ENCODE data around the gene SAP30L.
A peak's percentile ranks its signal among the peaks of the same experiment; 100 is the strongest.

Gene SAP30L

GRCh38 chr5:154478752-154479159 is 33.0 kb downstream of the SAP30L start:
- no peak overlapping the region for H3K9ac ChIP-seq (ENCODE audit: low read length in 5 of 5)
- peak overlapping the region in 1 of 5 donors; percentile 57 for H3K4me3 ChIP-seq (ENCODE audit: low read depth in 1 of 5, low read length in 5 of 5)
- H3K27ac ChIP-seq (ENCODE audit: low read depth, low read length): no peak overlapping the region
- peaks cover 3 to 59% (median 52%) of the 10 kb centered on the region in 5 donors for H3K4me1 ChIP-seq (ENCODE audit: control insufficient read depth in 5 of 5, insufficient read depth in 5 of 5, low read length in 5 of 5)
- H3K27me3 ChIP-seq (ENCODE audit: control insufficient read depth in 5 of 5, insufficient read depth in 4 of 5, low read length in 5 of 5): peaks cover 83 to 100% (median 96%) of the 10 kb centered on the region in 5 donors
- H3K36me3 ChIP-seq (ENCODE audit: control insufficient read depth in 5 of 5, insufficient read depth in 5 of 5, low read length in 5 of 5): no peaks in the 10 kb centered on the region
- H3K9me3 ChIP-seq (ENCODE audit: control insufficient read depth in 5 of 5, low read length in 5 of 5): no peaks in the 10 kb centered on the region

DNA sequence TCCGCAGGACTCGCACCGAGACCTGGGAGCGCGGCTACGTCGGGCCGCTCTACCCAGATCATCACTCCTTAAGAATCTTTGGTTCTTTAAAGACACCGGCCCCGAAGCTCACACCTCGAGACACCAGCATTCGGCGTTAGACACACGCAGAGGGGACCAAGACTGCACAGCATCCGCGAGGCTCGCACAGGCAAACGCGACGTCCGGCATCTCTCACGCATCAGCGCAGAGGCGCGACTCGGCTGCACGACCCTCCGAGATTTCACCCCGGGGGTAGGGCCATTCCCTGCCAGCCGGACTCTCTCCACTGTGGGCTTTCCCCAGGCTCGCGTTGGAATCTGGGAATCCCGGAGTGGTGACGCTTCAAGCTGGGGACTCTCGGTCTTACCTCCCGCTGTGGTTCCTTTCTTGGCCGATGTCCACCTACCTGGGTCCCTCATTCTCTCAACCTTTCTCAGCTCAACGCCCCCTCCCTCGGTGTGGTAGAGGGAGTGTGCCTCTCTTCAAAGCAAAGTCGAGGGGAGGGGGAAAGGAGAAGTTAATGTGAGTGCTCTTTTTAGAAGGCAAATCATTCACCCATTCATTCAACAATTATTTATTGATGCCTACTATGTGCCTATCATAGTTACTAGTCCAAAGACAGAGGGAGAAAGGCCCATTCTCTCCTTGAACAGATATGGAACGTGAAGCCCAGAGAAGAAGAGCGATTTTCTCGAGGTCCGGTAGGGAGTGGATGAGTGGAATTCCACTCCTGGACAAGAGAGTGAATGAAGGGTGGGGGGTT is 33.6 kb downstream of the SAP30L start:
- H3K27ac ChIP-seq (ENCODE audit: low read depth, low read length): no peak overlapping the region
- H3K4me3 ChIP-seq (ENCODE audit: low read depth in 1 of 5, low read length in 5 of 5): no peak overlapping the region
- no peaks in the 10 kb centered on the region for H3K36me3 ChIP-seq (ENCODE audit: control insufficient read depth in 5 of 5, insufficient read depth in 5 of 5, low read length in 5 of 5)
- no peak overlapping the region for H3K9ac ChIP-seq (ENCODE audit: low read length in 5 of 5)
- H3K4me1 ChIP-seq (ENCODE audit: control insufficient read depth in 5 of 5, insufficient read depth in 5 of 5, low read length in 5 of 5): peaks cover 3 to 59% (median 52%) of the 10 kb centered on the region in 5 donors
- H3K27me3 ChIP-seq (ENCODE audit: control insufficient read depth in 5 of 5, insufficient read depth in 4 of 5, low read length in 5 of 5): peaks cover 83 to 100% (median 96%) of the 10 kb centered on the region in 5 donors
- no peaks in the 10 kb centered on the region for H3K9me3 ChIP-seq (ENCODE audit: control insufficient read depth in 5 of 5, low read length in 5 of 5)

DNA sequence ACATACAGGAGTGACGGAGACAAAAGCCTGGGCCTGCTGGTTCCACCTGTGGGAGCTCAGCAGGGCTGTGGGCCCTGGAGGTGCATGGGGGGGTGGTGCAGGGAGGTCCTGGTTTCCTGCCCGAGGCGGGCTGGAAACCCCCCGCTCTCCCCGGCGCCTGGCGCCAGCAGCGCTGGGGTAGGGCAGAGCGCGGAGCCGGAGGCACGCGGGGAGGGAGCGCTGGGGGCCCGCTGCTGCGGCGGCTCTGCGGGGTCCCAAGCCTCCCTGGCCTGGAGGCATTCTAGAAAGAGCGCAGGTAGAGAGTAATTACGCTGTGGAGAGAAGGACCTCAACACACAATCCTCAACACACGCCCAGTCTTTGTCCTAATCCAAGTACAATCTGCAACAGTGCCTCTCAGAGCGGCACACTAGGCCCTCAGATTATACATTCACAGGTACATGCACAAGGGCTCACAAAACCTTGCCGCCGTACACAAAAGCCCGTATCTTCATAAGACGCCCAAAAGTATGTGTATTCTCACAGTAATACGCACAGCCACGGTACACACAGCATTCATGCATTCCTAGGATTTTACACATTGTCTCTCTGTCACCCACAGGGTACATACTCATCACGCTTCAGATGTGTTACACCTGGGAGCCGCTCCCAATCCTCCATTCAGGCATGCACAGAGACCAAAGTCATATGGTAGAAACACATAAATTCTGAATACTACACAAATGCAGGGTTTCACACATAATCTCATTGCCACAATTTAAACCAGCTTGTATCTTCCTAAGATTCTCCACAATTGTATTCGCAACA is 34.4 kb downstream of the SAP30L start:
- no peaks in the 10 kb centered on the region for H3K9me3 ChIP-seq (ENCODE audit: control insufficient read depth in 5 of 5, low read length in 5 of 5)
- H3K4me1 ChIP-seq (ENCODE audit: control insufficient read depth in 5 of 5, insufficient read depth in 5 of 5, low read length in 5 of 5): peaks cover 3 to 64% (median 52%) of the 10 kb centered on the region in 5 donors
- no peak overlapping the region for H3K4me3 ChIP-seq (ENCODE audit: low read depth in 1 of 5, low read length in 5 of 5)
- no peak overlapping the region for H3K9ac ChIP-seq (ENCODE audit: low read length in 5 of 5)
- H3K27me3 ChIP-seq (ENCODE audit: control insufficient read depth in 5 of 5, insufficient read depth in 4 of 5, low read length in 5 of 5): peaks cover 83 to 100% (median 95%) of the 10 kb centered on the region in 5 donors
- H3K36me3 ChIP-seq (ENCODE audit: control insufficient read depth in 5 of 5, insufficient read depth in 5 of 5, low read length in 5 of 5): no peaks in the 10 kb centered on the region
- no peak overlapping the region for H3K27ac ChIP-seq (ENCODE audit: low read depth, low read length)

DNA sequence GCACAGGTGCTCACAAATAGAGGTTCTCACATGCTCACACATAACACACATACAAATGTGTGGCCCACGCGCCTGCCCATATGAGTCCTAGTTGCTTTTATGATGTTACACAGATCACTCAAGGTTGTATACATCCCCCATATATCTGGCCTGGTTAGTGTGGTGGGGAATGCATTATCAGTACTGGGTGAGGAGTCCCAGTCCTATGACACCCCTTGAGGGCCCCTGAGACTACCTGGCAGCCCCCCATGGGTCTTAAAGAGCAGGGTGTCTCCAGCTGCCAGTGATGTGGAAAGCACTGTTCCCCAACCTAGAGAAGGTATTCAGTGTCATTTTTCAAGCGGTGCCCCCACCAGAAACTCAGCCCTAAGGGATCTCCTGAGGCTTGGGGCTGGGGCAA is 35.0 kb downstream of the SAP30L start:
- Histone ChIP-seq H3K4me1 (ENCODE audit: control insufficient read depth in 5 of 5, insufficient read depth in 5 of 5, low read length in 5 of 5) (peaks cover 3 to 58% (median 50%) of the 10 kb centered on the region in 5 donors), H3K4me3 (ENCODE audit: low read depth in 1 of 5, low read length in 5 of 5) (no peak overlapping the region)

DNA sequence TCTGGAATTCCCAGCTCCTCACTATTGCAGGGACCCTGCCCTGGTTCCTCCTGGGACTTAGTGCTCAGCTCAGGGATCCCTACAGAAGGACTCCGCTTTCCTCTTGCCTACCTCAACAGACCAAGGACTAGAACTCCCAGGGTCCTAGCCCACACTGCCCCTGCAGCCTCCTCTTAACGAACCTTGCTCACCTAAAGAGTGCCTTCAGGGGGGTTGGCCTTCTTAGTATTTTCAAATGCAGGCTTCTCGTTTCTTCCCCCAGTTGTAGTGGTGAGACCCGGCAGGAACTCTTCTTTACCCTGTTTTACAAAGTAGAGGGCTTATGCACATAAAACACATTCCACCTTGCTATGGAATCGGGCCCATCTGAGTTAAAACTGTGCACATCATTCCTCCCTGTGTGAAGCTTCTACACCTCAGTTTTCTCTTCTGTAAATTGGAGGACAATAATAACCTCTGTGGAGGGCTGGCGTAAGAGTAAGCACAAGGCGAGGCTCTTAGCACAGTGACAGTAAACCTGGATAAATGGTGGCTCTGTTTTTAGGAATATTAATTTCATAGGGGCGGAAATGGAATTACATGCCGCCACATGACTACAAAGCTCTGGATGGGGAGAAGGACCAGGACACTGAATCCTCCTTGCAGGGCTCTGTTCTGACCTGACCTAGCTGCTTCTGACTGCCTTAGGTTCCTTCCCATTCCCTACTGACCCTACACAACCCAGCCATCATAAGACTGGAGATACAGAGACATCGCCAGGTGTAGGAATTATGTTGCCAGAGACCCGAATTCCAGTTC is 36.0 kb downstream of the SAP30L start:
- Histone ChIP-seq H3K36me3 (ENCODE audit: control insufficient read depth in 5 of 5, insufficient read depth in 5 of 5, low read length in 5 of 5) (no peaks in the 10 kb centered on the region), H3K4me1 (ENCODE audit: control insufficient read depth in 5 of 5, insufficient read depth in 5 of 5, low read length in 5 of 5) (peaks cover 3 to 49% (median 40%) of the 10 kb centered on the region in 5 donors), H3K27me3 (ENCODE audit: control insufficient read depth in 5 of 5, insufficient read depth in 4 of 5, low read length in 5 of 5) (peaks cover 79 to 100% (median 95%) of the 10 kb centered on the region in 5 donors), H3K9me3 (ENCODE audit: control insufficient read depth in 5 of 5, low read length in 5 of 5) (no peaks in the 10 kb centered on the region), H3K27ac (ENCODE audit: low read depth, low read length) (no peak overlapping the region), H3K9ac (ENCODE audit: low read length in 5 of 5) (no peak overlapping the region), H3K4me3 (ENCODE audit: low read depth in 1 of 5, low read length in 5 of 5) (no peak overlapping the region)

More for the DNA sequence above, 35.0 kb downstream of the SAP30L start:
- H3K9me3 ChIP-seq (ENCODE audit: control insufficient read depth in 5 of 5, low read length in 5 of 5): no peaks in the 10 kb centered on the region
- no peak overlapping the region for H3K27ac ChIP-seq (ENCODE audit: low read depth, low read length)
- no peak overlapping the region for H3K9ac ChIP-seq (ENCODE audit: low read length in 5 of 5)
- H3K27me3 ChIP-seq (ENCODE audit: control insufficient read depth in 5 of 5, insufficient read depth in 4 of 5, low read length in 5 of 5): peaks cover 81 to 100% (median 95%) of the 10 kb centered on the region in 5 donors
- no peaks in the 10 kb centered on the region for H3K36me3 ChIP-seq (ENCODE audit: control insufficient read depth in 5 of 5, insufficient read depth in 5 of 5, low read length in 5 of 5)

GRCh38 chr5:154482528-154483449 is 37.0 kb downstream of the SAP30L start:
- Histone ChIP-seq H3K4me3 (ENCODE audit: low read depth in 1 of 5, low read length in 5 of 5) (no peak overlapping the region), H3K27ac (ENCODE audit: low read depth, low read length) (no peak overlapping the region), H3K9ac (ENCODE audit: low read length in 5 of 5) (no peak overlapping the region), H3K9me3 (ENCODE audit: control insufficient read depth in 5 of 5, low read length in 5 of 5) (no peaks in the 10 kb centered on the region), H3K4me1 (ENCODE audit: control insufficient read depth in 5 of 5, insufficient read depth in 5 of 5, low read length in 5 of 5) (peaks cover 0 to 40% (median 30%) of the 10 kb centered on the region in 5 donors), H3K36me3 (ENCODE audit: control insufficient read depth in 5 of 5, insufficient read depth in 5 of 5, low read length in 5 of 5) (no peaks in the 10 kb centered on the region), H3K27me3 (ENCODE audit: control insufficient read depth in 5 of 5, insufficient read depth in 4 of 5, low read length in 5 of 5) (peaks cover 73 to 99% (median 94%) of the 10 kb centered on the region in 5 donors)

DNA sequence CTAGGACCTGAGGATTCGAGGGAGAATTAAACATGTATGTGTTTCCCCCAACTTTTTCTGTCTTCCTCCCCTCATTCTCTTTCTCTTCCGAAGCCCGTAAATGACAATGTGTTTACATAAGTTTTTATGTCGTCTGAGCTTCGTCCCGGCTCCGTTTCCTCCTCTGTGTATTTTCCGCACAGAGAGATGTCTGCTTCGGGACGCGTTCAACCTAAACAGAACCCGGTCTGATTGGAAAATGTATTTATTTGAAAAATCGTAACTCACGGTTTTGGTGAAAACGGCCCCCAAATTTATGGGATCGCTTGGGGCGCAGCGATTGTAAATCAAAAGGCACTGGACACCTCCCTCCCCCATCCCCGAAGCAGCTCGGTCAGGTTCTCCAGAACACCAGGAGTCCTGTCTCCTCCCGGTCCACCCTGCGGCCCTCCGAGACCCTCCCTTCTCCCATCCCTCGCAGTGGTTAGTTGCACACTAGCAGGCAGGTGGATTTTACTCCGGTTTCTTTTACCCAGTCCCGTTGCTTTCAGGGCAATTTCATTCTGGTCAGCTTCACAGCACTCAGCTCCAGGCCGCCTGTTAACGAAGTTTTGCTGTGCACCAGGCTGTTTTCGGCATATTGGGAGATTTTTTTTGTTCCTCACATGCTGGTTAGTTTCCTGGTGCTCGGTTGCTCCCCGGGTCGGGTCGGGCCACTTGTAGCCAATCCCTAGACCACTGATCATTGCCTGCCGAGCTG is 38.0 kb downstream of the SAP30L start:
- Histone ChIP-seq H3K36me3 (ENCODE audit: control insufficient read depth in 5 of 5, insufficient read depth in 5 of 5, low read length in 5 of 5) (no peaks in the 10 kb centered on the region), H3K4me1 (ENCODE audit: control insufficient read depth in 5 of 5, insufficient read depth in 5 of 5, low read length in 5 of 5) (peaks cover 0 to 31% (median 21%) of the 10 kb centered on the region in 5 donors), H3K4me3 (ENCODE audit: low read depth in 1 of 5, low read length in 5 of 5) (no peak overlapping the region), H3K27ac (ENCODE audit: low read depth, low read length) (no peak overlapping the region), H3K27me3 (ENCODE audit: control insufficient read depth in 5 of 5, insufficient read depth in 4 of 5, low read length in 5 of 5) (peaks cover 71 to 93% (median 89%) of the 10 kb centered on the region in 5 donors), H3K9me3 (ENCODE audit: control insufficient read depth in 5 of 5, low read length in 5 of 5) (no peaks in the 10 kb centered on the region), H3K9ac (ENCODE audit: low read length in 5 of 5) (no peak overlapping the region)

DNA sequence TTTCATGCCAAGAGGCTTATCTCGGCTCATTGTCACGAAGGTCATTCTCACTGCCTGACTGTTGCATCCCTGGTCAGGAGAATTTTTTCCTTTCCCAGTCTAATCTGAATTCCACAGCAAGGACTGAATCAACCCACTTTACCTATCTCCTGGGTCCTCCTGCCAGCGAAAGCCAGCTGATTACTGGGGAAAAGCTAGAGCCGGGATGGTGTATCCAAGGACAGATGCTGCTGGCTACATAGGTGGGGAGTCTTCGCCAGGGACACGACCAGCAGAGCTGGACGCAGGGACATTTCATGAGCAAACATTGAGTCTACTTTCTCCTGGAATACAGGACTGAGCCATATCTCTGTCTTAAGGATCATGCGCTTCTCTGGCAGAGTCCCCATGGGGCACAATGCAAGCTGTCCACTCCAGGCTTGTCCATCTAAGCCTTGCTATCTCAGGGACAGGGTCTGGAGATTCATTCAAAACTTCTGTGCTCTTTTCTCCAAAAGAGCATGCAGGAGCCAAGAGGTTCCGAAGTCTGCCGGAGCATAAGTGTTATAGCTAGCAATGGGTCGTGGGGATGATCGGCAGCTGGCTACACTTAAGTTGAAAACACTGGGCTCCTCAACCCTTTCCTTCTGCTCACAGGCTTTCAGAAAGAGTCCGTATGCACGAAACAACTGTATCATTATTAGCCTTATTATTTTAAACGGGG is 38.7 kb downstream of the SAP30L start:
- H3K9me3 ChIP-seq (ENCODE audit: control insufficient read depth in 5 of 5, low read length in 5 of 5): no peaks in the 10 kb centered on the region
- no peak overlapping the region for H3K27ac ChIP-seq (ENCODE audit: low read depth, low read length)
- no peak overlapping the region for H3K9ac ChIP-seq (ENCODE audit: low read length in 5 of 5)
- peaks cover 64 to 87% (median 84%) of the 10 kb centered on the region in 5 donors for H3K27me3 ChIP-seq (ENCODE audit: control insufficient read depth in 5 of 5, insufficient read depth in 4 of 5, low read length in 5 of 5)
- peaks cover 0 to 23% (median 16%) of the 10 kb centered on the region in 5 donors for H3K4me1 ChIP-seq (ENCODE audit: control insufficient read depth in 5 of 5, insufficient read depth in 5 of 5, low read length in 5 of 5)
- H3K4me3 ChIP-seq (ENCODE audit: low read depth in 1 of 5, low read length in 5 of 5): no peak overlapping the region
- no peaks in the 10 kb centered on the region for H3K36me3 ChIP-seq (ENCODE audit: control insufficient read depth in 5 of 5, insufficient read depth in 5 of 5, low read length in 5 of 5)
